Activated T-helper 1 cell treated with Interleukin-2 at 50 U/mL for 16 hours (primary cell): ENCODE data around the gene SLC9B2.

Experiments
- DNase-seq: peaks from one replicate; pipeline ENCODE4 v3.0.0-alpha.2; 2020; ENCODE audit warnings: low read depth

SLC9B2 gene

DNA sequence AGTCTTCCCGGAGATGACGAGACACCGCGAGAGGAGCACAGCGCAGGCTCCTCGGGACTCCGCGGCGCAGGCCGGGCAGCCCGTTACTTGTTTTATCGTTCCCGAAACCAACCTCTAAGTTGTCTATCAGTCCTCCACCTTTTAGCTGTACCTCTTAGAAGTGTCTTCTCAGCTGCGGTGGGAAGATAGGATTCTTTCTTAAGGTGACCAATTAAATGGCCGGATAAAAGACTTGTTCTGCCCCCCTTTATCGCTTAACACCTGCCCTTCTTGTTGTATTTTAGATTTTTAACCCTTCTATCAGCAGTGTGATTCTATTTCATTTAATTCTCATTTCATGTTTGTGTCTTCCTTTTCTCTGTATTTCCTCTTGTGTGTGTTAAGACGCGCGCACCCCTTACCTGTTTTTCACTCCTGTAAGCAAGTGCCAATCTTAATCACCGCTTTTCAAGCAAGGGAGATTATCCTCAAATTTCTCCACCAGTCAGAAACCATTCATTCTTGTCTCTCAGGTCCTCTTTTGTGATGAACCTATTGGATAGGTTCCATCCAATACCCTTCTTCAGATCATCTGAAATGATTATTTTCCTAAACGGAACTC, at the start of gene SLC9B2:
SLC9B2 (minus strand) TSS at position 15 of the 601 bp plus-strand sequence. CDS start 9,211 bp downstream, outside the sequence.
- no peak for DNase-seq

DNA sequence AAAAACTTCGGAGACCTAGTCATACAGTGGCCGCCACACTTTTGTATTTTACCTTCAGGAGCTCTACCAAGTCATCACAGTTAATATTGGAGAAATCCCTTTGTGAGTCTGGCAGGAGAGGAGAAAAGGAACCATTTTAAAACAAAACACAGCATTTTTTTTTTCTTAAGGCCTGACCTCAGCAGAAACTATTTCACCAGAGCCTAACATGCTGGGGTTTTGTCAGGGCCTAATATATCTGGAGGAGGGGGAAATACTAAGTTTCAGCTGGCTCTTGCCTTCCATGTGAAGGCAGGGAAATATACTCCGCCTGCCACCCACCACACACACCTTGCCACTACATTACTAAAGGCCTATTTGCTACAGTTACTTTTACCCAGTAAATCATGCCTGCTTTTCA, 49.6 kb upstream of the SLC9B2 start:
- no peak for DNase-seq

GRCh38 chr4:103123114-103123513, 46.6 kb upstream of the SLC9B2 start:
- DNase-seq, result no peak

- DNase-seq, result no peak
Observed at GRCh38 chr4:103118166-103118565, 41.6 kb upstream of the SLC9B2 start.

GRCh38 chr4:103111598-103111997, 35.0 kb upstream of the SLC9B2 start:
- no peak for DNase-seq

GRCh38 chr4:103108542-103108941, 32.0 kb upstream of the SLC9B2 start:
- no peak for DNase-seq

GRCh38 chr4:103105558-103106356, 29.2 kb upstream of the SLC9B2 start:
- no peak for DNase-seq

GRCh38 chr4:103104886-103105285, 28.3 kb upstream of the SLC9B2 start:
- DNase-seq, result no peak

DNA sequence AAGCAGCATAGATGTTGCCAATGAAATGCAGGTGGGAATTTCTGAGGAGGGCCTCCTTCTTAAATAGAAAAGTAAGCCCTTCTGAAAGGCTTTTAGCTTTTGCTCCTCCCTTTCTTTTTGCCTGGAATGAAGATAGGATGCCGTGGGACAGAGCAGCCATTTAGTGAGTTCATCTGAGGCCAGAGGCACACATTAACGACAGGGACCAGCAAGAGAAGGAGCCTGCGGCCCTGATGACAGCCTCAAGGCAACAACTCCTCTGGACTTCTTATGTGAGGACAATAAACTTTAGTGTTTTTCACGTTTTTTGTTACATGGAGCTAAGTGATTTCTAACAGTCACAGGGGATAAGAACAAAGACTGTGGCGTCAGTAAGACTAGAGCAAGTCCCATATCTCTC, 24.1 kb upstream of the SLC9B2 start:
- no peak for DNase-seq

DNA sequence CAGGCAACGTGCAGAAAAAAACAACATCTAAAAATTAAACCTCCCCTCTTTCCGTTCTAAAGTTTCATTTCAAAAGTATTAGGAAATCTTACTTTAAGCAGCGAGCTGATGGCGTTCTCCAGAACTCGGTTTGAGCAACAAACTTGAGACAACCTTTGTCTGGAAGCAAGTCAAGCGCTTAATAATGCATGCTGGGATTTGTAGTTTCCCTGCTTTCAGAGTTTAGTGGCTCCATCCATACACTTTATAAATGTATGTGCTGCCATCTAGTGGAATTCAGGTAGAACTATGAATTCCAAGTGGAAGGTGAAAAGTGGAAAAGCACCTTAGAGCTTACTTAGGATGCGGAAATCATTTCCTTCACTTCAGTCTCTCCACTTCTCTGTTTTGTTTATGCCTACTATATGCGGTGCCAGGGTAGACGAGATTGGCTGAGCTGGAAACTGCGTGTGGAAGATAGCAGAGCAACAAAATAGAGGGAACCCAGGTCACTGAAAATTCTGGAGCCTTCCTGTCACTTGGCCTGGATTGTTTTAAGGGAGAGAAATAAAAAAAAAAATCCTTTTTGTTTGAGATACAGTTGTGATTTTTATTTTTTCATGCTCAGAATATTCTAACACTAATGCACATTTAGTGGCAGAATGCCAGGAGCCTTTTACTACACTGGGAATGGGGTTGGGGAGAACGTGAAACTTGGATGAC, 23.3 kb upstream of the SLC9B2 start, which contains the start of gene BDH2:
BDH2 (minus strand) TSS at position 144 of the 702 bp plus-strand sequence. CDS start 3,580 bp downstream, outside the sequence.
- DNase-seq, result no peak

DNA sequence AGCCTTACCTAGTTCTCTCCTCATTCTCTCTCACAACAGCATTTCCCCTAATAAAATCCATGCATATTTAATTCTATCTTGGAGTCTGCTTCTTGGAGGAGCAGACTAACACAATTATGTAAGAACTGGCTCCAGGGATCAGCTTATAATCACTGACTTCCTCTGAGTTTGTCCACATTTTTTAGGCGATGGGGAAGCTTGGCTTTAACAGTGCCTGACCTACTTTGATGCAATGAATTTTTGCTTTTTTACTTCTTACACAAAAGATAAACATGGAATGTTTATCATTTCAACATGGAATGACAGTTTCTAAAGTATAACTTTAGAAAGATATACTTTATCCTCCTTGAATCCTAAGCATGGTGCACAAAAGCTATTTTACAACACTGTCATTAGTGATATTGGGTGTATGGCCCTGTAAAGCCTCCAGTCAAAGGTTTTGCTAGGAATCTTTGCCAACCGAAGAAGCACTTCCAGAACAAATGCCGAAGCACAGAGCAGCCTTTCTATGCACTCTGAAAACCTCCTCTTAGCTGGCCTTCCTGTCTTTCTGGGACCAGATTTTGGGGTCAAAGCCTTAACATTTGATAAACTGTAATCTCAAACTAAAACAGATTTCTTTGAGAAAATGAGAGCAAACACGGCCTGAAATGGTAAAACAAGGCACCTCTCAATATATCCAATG, 22.3 kb upstream of the SLC9B2 start:
- no peak for DNase-seq

- DNase-seq, result no peak
Observed at GRCh38 chr4:103098341-103098740, 21.8 kb upstream of the SLC9B2 start.

DNA sequence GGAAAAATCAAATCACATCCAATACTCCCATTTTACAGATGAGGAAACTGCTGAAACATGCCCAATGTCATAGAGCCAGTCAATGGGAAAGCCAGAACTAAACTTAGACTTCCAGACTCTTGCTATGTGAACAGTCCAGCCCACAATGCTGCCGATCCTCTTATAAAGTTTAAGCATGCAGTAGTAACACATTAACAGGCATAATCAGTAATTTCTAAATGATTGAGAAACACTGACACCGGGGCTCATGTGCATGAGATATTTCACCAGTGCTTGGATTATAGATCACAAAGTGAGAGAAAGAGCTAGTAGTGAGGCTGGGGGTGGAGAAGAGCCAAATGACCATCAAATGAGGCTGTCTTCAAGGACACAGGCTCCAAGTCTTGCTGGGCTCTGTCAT, 20.6 kb upstream of the SLC9B2 start:
- no peak for DNase-seq

- DNase-seq, result no peak
Observed at GRCh38 chr4:103095080-103095479, 18.5 kb upstream of the SLC9B2 start.

- no peak for DNase-seq
Observed at GRCh38 chr4:103092245-103092644, 15.7 kb upstream of the SLC9B2 start.

- DNase-seq, result no peak
Observed at GRCh38 chr4:103091601-103092223, 15.2 kb upstream of the SLC9B2 start.

DNA sequence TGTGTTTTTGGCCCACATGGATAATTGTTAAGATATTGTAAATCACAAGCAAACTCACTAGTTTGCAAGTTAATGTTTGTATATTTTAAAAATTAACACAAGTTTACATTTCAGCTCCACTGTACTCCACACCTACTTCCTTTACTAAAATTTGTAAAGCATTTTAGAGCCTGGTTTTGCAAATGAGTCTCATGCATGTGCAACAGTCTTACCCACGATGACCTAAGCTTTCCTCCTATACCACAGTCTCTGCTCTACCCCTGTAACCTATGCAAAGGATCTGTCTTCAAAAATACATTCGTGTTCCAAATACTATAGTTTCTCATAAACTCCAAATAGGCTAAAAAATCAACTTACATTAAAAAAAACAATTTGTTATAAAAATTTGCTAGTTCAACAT, 12.9 kb upstream of the SLC9B2 start:
- no peak for DNase-seq

DNA sequence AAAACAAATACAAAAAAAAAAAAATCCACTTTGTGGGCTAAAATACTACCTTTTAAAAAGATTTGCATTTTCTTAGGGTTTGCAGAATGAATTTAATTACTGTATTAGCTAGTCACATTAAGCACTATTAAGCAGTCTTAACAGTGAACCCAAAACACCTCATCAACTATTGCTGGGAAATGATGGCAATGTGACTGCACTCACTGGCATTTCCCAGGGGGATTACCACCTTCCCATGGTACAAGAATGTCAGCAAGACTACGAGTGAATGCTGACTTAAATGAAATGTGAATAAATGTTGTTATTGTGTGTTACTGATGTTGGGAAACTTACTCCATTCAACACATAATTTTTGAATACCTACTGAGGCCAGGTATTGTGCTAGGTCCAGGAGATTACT, 10.0 kb upstream of the SLC9B2 start:
- DNase-seq, result no peak

GRCh38 chr4:103085555-103086196, 9.1 kb upstream of the SLC9B2 start:
- DNase-seq, result no peak

- DNase-seq, result no peak
Observed at GRCh38 chr4:103079621-103080020, 3.1 kb upstream of the SLC9B2 start.
